GM19351 (cell line): ENCODE results near the gene DCBLD1.

Experiments
- ATAC-seq: cut with Tn5 transposase; IDR thresholded peaks from one replicate; pipeline ENCODE4 v1.9.1; 2021; ENCODE audit warnings: mild to moderate bottlenecking, moderate library complexity; ENCODE audit not compliant: unreplicated experiment

DCBLD1 gene

DNA sequence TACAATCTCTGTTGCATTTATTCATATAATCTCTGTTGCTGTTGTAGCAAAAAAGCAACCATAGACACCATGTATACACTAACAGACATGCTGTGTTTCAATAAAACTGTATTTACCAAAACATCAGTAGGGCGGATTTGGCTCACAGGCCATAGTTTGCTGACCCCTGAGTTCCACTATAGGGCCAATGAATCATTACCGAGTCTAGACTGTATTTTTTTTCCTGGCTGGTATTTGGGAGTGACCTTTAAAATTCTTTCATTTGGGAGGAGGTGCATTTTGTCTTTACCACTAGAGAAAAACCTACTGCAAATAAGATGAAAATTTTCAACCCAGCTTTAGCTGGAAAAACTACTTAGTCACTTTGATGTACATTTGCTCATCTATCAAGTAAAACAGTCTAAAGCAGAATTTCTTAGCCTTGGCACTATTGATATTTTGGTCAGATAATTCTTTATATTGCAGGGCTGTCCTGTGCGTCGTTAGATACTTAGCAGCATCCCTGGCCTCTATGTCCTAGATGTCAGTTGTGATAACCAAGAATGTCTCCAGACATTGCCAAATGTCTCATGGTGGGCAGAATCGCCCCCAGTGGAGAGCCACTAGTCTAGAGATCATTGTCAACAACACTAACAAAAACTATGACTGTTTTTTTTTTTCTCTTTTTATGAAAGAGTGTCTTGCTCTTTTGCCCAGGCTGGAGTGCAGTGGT lies 39.5 kb downstream of the DCBLD1 start:
- no peak for ATAC-seq

- ATAC-seq: no peak
Observed at GRCh38 chr6:117525607-117526006, 43.1 kb downstream of the DCBLD1 start.

DNA sequence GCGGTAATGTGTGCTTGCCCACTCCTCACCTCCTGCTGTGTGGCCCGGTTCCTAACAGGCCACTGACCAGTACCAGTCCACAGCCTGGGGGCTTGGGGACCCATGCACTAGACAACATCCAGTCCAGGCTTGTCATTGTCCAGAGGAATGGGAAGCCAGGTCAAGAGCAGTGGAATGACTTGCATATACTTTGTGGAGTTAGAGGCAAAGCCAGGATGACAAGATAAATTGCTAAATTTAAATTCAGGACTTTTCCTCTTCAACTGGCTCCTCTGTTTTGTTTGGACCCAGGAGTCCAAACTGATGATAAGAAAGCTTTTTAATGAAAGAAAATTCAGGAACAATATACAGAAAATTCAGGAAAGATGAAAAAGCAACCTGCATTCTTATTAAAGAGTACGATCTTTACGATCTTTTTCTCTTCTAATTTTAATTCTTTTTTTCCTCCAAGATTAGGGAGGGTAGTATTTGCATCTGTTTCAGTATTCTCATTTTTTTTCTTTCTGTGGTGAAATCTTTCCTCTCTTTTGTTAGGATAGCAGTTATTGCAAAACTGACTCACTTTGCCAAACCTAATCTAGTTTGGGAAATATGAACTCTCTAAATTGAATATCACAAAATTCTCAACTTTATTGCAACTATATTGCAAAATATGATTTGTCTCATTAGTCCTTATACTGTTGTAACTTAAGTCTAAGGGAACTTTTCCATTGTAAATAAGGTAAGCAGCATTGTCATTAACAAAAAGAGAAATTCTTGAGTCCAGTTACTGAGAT lies 48.2 kb downstream of the DCBLD1 start:
- no peak for ATAC-seq

DNA sequence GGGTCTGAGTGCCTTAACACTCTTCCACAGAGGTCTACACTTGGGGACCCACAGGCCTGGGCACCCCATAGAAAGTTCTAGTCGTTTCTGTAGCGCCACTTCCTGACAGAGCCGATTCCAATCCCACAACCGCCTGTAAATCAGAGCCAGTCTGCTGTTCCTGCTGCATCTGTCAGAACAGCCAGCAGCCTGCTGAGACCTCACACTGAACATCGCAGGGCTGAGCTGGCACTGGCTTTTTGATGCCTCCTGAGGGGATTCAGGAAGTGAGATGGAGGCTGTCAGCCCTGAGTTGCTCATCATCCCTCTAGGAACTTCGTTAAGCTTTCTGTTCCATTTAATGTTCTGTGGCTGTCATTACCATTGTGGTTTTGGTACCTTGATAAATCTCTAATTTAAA lies 48.9 kb downstream of the DCBLD1 start:
- ATAC-seq: no peak

DNA sequence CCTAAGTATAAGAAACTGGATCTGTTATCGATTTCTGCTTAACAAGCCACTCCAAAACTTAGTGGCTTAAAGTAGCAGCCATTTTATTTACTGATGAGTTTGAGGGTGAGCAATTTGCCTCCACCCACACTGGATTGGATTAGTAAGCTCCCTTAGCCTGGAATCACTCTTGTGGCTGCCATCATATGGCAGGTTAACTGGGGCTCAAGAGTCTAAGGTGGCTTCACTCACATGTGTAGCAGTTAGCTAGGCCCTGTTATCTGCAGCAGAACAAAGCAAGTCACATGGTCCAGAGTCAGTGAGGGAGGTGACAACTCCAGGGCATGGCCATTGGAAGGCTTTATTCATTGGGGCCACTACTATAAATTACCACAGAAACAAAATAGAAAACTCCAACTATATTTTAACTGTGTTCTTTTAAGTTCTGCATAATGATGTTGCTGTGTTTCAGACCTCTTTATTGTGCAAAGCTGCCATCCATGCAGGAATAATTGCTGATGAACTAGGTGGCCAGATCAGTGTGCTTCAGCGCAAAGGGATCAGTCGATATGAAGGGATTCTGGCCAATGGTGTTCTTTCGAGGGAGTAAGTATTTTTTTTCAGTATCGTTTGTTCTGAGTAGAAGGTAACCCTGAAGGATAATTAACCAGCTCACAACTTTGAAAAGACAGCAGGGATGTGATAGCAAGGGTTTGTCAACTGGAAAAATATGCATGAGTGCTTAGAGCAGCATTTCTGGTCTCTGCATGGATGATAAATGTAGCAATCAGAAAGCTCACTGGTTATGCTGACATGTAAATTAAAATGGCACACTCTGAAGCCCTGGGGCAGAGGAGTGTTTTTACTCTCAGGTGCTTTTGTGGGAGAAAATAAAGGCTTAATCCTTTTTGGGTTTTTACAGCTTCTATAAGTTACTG lies 49.6 kb downstream of the DCBLD1 start:
- ATAC-seq: no peak

DNA sequence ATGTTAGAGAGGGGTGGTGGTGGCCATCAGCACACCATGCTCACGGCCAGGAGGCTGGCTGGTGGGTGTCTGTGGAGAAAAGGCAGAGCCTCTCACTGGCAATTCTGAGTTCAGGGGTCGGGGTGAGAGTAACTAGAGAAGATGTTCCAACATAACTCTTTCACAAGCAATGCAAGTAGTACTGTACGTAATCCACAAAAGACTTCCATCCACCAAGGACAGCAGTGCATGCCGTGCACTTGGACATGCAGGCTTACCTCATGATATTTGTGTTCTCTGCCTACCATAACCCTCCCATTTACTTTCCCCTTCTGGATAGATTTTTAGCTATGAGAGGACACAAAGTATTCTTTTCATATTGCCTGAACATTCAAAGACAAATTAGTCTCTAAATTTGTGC lies 51.3 kb downstream of the DCBLD1 start:
- ATAC-seq: no peak

- no peak for ATAC-seq
Observed at GRCh38 chr6:117534974-117535373, 52.5 kb downstream of the DCBLD1 start.

DNA sequence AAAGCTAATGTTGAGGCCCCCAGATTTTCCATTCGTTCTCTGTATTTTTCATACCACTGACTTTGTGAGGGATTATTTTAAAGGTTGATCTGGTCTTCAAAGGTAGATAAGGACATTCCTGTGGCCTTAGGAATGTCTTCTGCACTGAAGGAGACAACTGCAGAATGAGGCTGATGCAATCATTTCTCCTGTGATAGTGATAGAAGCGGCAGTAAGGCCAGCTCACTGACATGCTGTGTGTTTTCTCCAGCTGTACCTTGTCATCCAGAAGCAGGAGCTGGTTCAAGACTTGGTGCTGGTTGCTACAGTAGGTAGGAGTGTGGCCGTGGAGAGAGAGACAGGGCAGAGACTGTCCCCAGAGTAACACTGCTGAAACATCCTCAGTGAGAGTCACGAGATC lies 53.8 kb downstream of the DCBLD1 start:
- no peak for ATAC-seq

GRCh38 chr6:117538615-117539014 lies 56.1 kb downstream of the DCBLD1 start:
- no peak for ATAC-seq

DNA sequence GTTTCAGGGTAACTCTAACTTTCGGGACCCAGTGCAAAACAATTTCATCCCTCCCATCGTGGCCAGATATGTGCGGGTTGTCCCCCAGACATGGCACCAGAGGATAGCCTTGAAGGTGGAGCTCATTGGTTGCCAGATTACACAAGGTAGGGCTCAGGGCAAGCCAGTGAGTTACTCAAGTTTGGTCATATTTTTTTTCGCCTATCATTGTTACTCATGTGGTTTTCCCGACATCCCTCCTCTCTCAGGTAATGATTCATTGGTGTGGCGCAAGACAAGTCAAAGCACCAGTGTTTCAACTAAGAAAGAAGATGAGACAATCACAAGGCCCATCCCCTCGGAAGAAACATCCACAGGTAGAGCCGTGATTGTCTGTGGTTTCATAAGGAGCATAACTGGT lies 58.2 kb downstream of the DCBLD1 start:
- ATAC-seq: no peak

DNA sequence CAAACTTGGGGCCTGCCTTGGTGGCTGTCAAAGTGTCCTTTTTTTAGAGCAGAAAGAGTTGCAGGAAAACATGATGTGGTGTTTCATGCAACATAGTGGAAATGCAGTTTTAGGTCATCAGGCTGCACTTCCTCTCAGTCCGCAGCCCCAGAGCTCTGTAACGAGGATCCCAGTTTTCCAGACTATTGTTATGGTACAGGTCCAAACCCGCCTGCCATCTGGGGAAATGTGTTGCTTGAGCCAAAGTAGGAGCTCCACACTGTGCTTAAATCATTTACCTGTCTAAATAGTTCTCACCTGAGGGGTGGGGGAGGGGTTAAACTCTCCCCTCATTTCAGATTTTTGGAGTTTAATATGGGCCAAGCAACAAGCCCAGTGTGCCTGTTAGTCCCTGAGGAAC lies 60.0 kb downstream of the DCBLD1 start:
- ATAC-seq: no peak

- no peak for ATAC-seq
Observed at GRCh38 chr6:117544716-117545115, 62.2 kb downstream of the DCBLD1 start.

DNA sequence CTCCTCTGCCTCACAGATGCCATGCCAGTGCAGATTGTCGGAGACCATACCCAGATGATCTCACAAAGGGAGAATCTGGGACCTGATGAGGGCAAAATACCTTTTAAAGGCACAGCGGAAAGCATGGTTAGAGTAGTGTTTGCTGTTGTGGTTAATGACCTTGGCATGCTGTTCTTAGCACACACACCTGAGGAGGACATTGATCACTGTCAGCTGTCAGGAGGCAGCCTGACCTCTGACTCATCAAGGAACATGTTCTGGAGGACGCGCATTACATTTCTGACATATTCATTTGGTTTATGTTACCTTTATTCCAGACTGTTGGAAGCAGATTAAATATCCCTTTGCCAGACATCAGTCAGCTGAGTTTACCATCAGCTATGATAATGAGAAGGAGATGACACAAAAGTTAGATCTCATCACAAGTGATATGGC lies 62.7 kb downstream of the DCBLD1 start:
- ATAC-seq: no peak

DNA sequence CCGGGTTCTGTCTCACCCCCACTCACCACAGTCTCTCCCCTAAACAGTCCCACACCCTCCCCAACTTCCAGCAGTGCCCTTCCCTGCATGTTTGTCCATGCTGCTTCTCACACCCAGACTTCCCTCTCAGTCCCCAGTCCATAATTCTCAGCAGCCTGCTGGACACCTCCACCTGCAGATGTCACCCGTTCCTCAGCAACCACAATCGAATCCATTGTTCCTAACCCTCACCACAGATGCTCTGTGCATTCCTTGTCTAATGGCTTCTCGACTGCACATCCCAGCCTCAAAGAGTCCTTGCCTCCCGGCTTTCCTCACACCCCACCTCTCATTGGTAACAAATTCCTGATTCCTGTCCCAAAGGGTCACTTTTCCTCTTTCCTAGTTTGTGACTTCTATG lies 64.2 kb downstream of the DCBLD1 start:
- no peak for ATAC-seq

DNA sequence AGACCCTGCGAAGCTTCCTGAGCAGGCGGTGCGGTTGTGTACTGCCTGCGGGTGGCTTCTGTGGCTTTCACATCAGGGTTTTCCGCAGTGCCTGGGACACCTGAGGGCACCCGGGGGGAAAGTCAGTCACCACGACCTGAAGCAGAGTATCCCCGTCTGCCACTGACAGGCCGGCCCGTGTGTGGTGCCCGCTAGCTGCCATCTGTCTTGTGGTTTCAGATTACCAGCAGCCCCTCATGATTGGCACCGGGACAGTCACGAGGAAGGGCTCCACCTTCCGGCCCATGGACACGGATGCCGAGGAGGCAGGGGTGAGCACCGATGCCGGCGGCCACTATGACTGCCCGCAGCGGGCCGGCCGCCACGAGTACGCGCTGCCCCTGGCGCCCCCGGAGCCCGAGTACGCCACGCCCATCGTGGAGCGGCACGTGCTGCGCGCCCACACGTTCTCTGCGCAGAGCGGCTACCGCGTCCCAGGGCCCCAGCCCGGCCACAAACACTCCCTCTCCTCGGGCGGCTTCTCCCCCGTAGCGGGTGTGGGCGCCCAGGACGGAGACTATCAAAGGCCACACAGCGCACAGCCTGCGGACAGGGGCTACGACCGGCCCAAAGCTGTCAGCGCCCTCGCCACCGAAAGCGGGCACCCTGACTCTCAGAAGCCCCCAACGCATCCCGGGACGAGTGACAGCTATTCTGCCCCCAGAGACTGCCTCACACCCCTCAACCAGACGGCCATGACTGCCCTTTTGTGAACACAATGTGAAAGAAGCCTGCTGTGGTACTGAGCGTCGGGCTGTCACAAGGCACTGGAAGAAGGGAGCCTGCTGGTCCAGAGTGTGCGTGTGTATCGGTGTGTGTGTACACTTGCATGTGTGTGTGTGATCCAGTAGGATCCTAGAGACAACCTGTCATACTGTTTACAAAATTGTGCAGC lies 65.5 kb downstream of the DCBLD1 start:
- peak; percentile 52 for ATAC-seq

DNA sequence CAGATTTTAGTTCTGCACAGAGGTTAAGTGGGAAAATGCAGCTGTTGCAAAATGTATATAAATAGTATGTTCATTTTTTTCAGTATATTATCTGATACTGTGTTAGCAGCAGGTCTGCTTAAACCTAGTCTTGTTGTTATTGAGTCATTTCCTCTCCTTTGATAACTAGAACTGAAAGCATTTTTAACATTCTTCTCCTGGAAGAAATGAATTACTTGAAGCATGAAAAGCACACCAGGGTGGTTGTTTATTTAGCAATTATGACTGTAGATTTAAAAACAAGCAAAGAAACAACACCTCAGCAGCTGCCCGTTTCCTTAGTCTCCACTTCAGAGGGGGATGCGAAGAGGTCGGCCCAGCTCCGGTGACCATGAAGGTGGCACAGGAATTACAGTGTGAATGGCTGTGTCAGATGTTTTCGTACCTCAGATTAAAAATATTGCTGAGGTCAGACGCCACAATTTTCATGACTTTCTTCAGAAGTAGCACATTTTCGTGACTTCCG lies 66.4 kb downstream of the DCBLD1 start:
- peak; percentile 34 for ATAC-seq

- no peak for ATAC-seq
Observed at GRCh38 chr6:117549611-117550010, 67.1 kb downstream of the DCBLD1 start.

DNA sequence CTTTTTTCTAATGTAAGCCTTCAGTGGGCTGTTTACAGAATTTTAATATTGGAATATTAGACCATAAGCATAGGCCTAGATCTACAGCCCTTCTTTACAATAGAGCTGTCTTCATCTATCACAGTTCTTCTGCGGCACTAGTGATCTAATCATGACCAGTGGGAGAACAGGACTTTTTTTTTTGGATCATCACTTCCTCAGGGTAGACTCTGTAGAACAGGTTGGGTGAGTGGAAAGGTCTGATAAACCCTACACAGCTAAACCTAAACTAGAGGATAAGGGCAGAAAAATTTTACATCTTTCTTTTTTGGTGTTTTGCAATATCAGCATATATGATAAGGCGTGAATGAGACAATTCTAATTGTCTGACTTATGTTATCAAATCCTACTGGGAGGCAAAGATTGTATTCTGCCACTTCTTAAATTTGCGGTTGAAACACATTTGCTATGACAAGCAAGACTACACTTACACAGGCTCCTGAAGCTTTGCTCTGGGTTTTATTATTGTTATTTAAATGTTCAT lies 67.7 kb downstream of the DCBLD1 start:
- no peak for ATAC-seq

GRCh38 chr6:117550618-117551242 lies 68.3 kb downstream of the DCBLD1 start:
- ATAC-seq: no peak
